H9 (cell line): Measurements from ENCODE around the gene NOCT. TPM values are rescaled to one million over a fixed set of nuclear protein-coding genes. Genes with fewer than 3 reads are reported as not detected.

Experiments used
- DNase-seq: peaks from one replicate; pipeline ENCODE4 v3.0.0-alpha.2; 2017
- H2AFZ ChIP-seq: one replicate; pipeline ENCODE4 v1.6.1; 2013; ENCODE audit warnings: mild to moderate bottlenecking, low read length, control low read depth, moderate library complexity
- H2AK5ac ChIP-seq: 2 replicates; pipeline ENCODE4 v1.6.1; 2013; ENCODE audit warnings: low read length, control low read depth, mixed read lengths; ENCODE audit not compliant: insufficient read length
- H2BK120ac ChIP-seq: one replicate; pipeline ENCODE4 v1.6.1; 2013; ENCODE audit warnings: low read depth, mild to moderate bottlenecking, low read length, control low read depth, inconsistent platforms; ENCODE audit not compliant: poor library complexity, severe bottlenecking
- H2BK12ac ChIP-seq: 2 replicates; pipeline ENCODE4 v1.6.1; 2013; ENCODE audit warnings: low read length, control low read depth, mixed read lengths, low read depth; ENCODE audit not compliant: insufficient read length
- H2BK15ac ChIP-seq: 2 replicates; pipeline ENCODE4 v1.6.1; 2013; ENCODE audit warnings: low read depth, low read length, control low read depth
- H2BK20ac ChIP-seq: one replicate; pipeline ENCODE4 v1.6.1; 2013; ENCODE audit warnings: low read depth, mild to moderate bottlenecking, low read length, control low read depth, inconsistent platforms; ENCODE audit not compliant: poor library complexity, severe bottlenecking
- H2BK5ac ChIP-seq: 2 replicates; pipeline ENCODE4 v1.6.1; 2013; ENCODE audit warnings: low read length, control low read depth, mixed read lengths; ENCODE audit not compliant: insufficient read length
- H3K14ac ChIP-seq: 2 replicates; pipeline ENCODE4 v1.6.1; 2013; ENCODE audit warnings: low read length, control low read depth; ENCODE audit not compliant: insufficient read depth
- H3K18ac ChIP-seq: 2 replicates; pipeline ENCODE4 v1.6.1; 2013; ENCODE audit warnings: low read depth, mild to moderate bottlenecking, mixed read lengths, low read length, control low read depth; ENCODE audit not compliant: insufficient read length
- H3K23ac ChIP-seq: 2 replicates; pipeline ENCODE4 v1.6.1; 2013; ENCODE audit warnings: low read length, control low read depth, mixed read lengths, low read depth; ENCODE audit not compliant: insufficient read length
- H3K23me2 ChIP-seq: 2 replicates; pipeline ENCODE4 v1.6.1; 2013; ENCODE audit warnings: low read depth, mild to moderate bottlenecking, mixed read lengths, low read length, control low read depth; ENCODE audit not compliant: insufficient read length, poor library complexity, severe bottlenecking
- H3K27ac ChIP-seq: 2 replicates; pipeline ENCODE4 v1.5.1; 2013; ENCODE audit warnings: low read length, control low read depth, mixed read lengths, low read depth; ENCODE audit not compliant: insufficient read length
- H3K27me3 ChIP-seq: 2 replicates; pipeline ENCODE4 v1.6.1; 2013; ENCODE audit warnings: low read length, control low read depth, inconsistent platforms; ENCODE audit not compliant: insufficient read depth
- H3K4ac ChIP-seq: 2 replicates; pipeline ENCODE4 v1.6.1; 2013; ENCODE audit warnings: low read depth, mild to moderate bottlenecking, control low read depth, inconsistent platforms, low read length, moderate library complexity
- H3K4me1 ChIP-seq: 2 replicates; pipeline ENCODE4 v1.6.1; 2013; ENCODE audit warnings: low read length, control low read depth, inconsistent platforms; ENCODE audit not compliant: insufficient read depth
- H3K4me2 ChIP-seq: 2 replicates; pipeline ENCODE4 v1.6.1; 2013; ENCODE audit warnings: low read length, control low read depth, mixed read lengths; ENCODE audit not compliant: insufficient read length, insufficient read depth
- H3K56ac ChIP-seq: 2 replicates; pipeline ENCODE4 v1.6.1; 2013; ENCODE audit warnings: low read depth, mild to moderate bottlenecking, mixed read lengths, low read length, control low read depth; ENCODE audit not compliant: insufficient read length
- H3K79me1 ChIP-seq: 2 replicates; pipeline ENCODE4 v1.6.1; 2013; ENCODE audit warnings: low read depth, mild to moderate bottlenecking, moderate library complexity, low read length, control low read depth, inconsistent platforms; ENCODE audit not compliant: insufficient read depth, poor library complexity, severe bottlenecking
- H3K79me2 ChIP-seq: 2 replicates; pipeline ENCODE4 v1.6.1; 2013; ENCODE audit warnings: low read length, control low read depth, inconsistent platforms; ENCODE audit not compliant: insufficient read depth
- H3K9ac ChIP-seq: 2 replicates; pipeline ENCODE4 v1.6.1; 2013; ENCODE audit warnings: low read length, control low read depth, mixed read lengths; ENCODE audit not compliant: insufficient read length; ENCODE audit errors: extremely low read depth
- H3K9me3 ChIP-seq: one replicate; pipeline ENCODE4 v1.6.1; 2013; ENCODE audit warnings: low read depth, low read length, inconsistent platforms; ENCODE audit not compliant: control insufficient read depth
- H3T11ph ChIP-seq: one replicate; pipeline ENCODE4 v1.6.1; 2013; ENCODE audit warnings: mild to moderate bottlenecking, low read length, control low read depth, inconsistent platforms
- H4K20me1 ChIP-seq: one replicate; pipeline ENCODE4 v1.6.1; 2013; ENCODE audit not compliant: control insufficient read depth, insufficient read length, insufficient read depth
- H4K5ac ChIP-seq: 2 replicates; pipeline ENCODE4 v1.6.1; 2013; ENCODE audit warnings: low read depth, mild to moderate bottlenecking, mixed read lengths, low read length, control low read depth; ENCODE audit not compliant: insufficient read length
- H4K8ac ChIP-seq: replicated peaks from 2 replicates; pipeline ENCODE4 v1.6.1; 2013; ENCODE audit warnings: low read length, control low read depth, mixed read lengths, low read depth; ENCODE audit not compliant: insufficient read length
- H4K91ac ChIP-seq: 2 replicates; pipeline ENCODE4 v1.6.1; 2013; ENCODE audit warnings: low read depth, mild to moderate bottlenecking, moderate library complexity, mixed read lengths, low read length, control low read depth; ENCODE audit not compliant: insufficient read length
- H3K27ac Mint-ChIP-seq, 3 experiments: 2 replicates in 2 of 3; 3 replicates in 1 of 3; pipeline ENCODE4 v1.8.0; 2020 to 2021; ENCODE audit warnings: mixed read lengths in 3 of 3, mild to moderate bottlenecking in 1 of 3, moderate library complexity in 1 of 3
- H3K27me3 Mint-ChIP-seq: 2 replicates; pipeline ENCODE4 v1.8.0; 2021; ENCODE audit warnings: low read depth, mild to moderate bottlenecking, moderate library complexity, mixed read lengths
- H3K36me3 Mint-ChIP-seq, 3 experiments: 2 replicates in 2 of 3; 3 replicates in 1 of 3; pipeline ENCODE4 v1.8.0; 2020 to 2021; ENCODE audit warnings: low read depth in 3 of 3, mixed read lengths in 3 of 3; ENCODE audit not compliant: insufficient read depth in 1 of 3
- H3K4me1 Mint-ChIP-seq, 2 experiments: 2 replicates each; pipeline ENCODE4 v1.8.0; 2020; ENCODE audit warnings: mixed read lengths in 2 of 2
- H3K4me3 Mint-ChIP-seq, 2 experiments: 2 replicates in 1 of 2; 3 replicates in 1 of 2; pipeline ENCODE4 v1.8.0; 2020 to 2021; ENCODE audit warnings: mild to moderate bottlenecking in 2 of 2, mixed read lengths in 2 of 2, moderate library complexity in 1 of 2
- H3K9me3 Mint-ChIP-seq, 2 experiments: 2 replicates in 1 of 2; 3 replicates in 1 of 2; pipeline ENCODE4 v1.8.0; 2020; ENCODE audit warnings: mild to moderate bottlenecking in 2 of 2, mixed read lengths in 2 of 2, moderate library complexity in 1 of 2
- CTCF ChIP-seq: fragments of 200-600 bp; sonication (generic); conservative IDR thresholded peaks from 3 replicates; pipeline ENCODE4 v1.8.0; 2021; ENCODE audit warnings: antibody characterized with exemption, mild to moderate bottlenecking
- WGBS: extraction: QIAGEN DNeasy Blood & Tissue Kit; methylation state at CpG from one replicate; pipeline ENCODE4 v1.1.7; 2013; ENCODE audit warnings: missing lambda C conversion rate, low lambda C conversion rate, mixed read lengths; ENCODE audit not compliant: insufficient read length; ENCODE audit errors: extremely low coverage; 5-methylcytosine and 5-hydroxymethylcytosine counted together
- total RNA-seq: library from RNA; stranded (reverse); gene quantifications from 2 replicates; pipeline ENCODE4 v1.2.1, GENCODE V29; 2021

NOCT gene
- total RNA-seq, 1 experiment from 2014 or later = 37.3 TPM

- DNase-seq = no peak
- Histone ChIP-seq H2BK15ac (no peak overlapping the region), H3K18ac (no peak overlapping the region), H3K9me3 (no peaks in the 10 kb centered on the region), H3K27me3 (no peaks in the 10 kb centered on the region), H3K27ac (no peak overlapping the region), H2AK5ac (no peak overlapping the region), H4K5ac (no peak overlapping the region), H3K4ac (no peak overlapping the region), H2BK20ac (no peak overlapping the region), H3T11ph (no peak overlapping the region), H4K8ac (no peak overlapping the region), H3K4me1 (no peaks in the 10 kb centered on the region), H3K23me2 (no peaks in the 10 kb centered on the region), H4K20me1 (no peaks in the 10 kb centered on the region), H3K4me2 (no peak overlapping the region), H2AFZ (no peak overlapping the region), H3K23ac (no peak overlapping the region), H3K79me2 (no peaks in the 10 kb centered on the region), H2BK12ac (no peak overlapping the region), H3K56ac (no peak overlapping the region), H3K14ac (no peak overlapping the region), H3K79me1 (no peaks in the 10 kb centered on the region), H2BK5ac (no peak overlapping the region), H4K91ac (no peak overlapping the region), H2BK120ac (no peak overlapping the region), H3K9ac (no peak overlapping the region)
- no CpG with 5 or more reads among the region's 3 CpGs for WGBS
- H3K27ac Mint-ChIP-seq = no peak overlapping the region
- TF ChIP-seq CTCF = no peak
- no peaks in the 10 kb centered on the region for H3K27me3 Mint-ChIP-seq
- H3K4me3 Mint-ChIP-seq = no peak overlapping the region
- no peaks in the 10 kb centered on the region for H3K4me1 Mint-ChIP-seq
- peaks cover 21 to 73% (median 60%) of the 10 kb centered on the region in 3 experiments for H3K36me3 Mint-ChIP-seq
- H3K9me3 Mint-ChIP-seq = no peaks in the 10 kb centered on the region
These were observed 45.0 kb downstream of the NOCT start for GRCh38 chr4:139060591-139060990.
